ENCODE measurements around the gene BTRC.

DNA sequence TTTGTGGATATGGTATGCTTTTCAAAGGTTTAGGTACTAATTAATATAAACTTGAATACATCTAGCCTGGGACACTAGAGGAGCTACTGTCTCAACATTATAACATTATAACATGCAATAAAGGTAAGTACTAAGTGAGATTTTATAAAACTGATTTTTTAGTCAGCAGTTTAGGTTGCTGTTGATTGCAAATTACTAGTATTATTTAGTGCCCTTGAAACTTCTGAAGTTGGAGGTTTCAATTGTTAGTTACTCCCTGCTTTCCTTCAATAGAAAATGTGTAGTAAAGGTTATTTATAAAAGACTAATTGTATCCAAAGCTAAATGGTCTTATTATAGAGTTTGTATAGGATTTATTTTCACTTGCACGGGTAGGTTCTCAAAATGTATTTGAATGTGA lies 138.8 kb downstream of the BTRC start:
- no peak for TF ChIP-seq CTCF (IDR thresholded peaks at IDR 0.05)
- TF ChIP-seq POLR2A (IDR thresholded peaks at IDR 0.05) = no peak
